Measurements from ENCODE around the gene RAP2A. TPM values are rescaled to one million over a fixed set of nuclear protein-coding genes. Genes with fewer than 3 reads are reported as not detected.

Gene RAP2A
- total RNA-seq, 3 donors from 2014 or later (not counting 1 experiment from before 2014, with no cell fraction given), result 25.9 to 48.1 (median 30.9) TPM

DNA sequence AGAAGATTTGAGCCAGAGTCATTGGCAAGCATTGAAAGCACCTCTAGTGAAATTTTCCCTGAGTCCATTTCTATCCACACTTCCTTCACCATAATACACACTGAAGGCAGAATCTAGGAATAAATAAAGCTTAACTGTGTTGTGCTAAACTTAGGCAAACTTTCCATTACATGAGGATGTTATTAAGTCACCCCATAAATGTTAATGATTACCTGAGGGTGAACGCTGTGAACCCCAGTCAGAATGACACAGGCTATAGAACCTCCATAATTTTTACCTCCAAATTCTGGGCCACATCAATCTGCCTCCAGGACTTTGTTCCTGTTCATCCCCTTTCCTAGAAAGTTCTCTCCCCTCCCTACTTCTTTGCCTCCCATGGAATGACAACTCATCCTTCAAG lies 71.0 kb downstream of the RAP2A start:
- intact Hi-C loops (cut with micrococcal nuclease), result no loop called here
- Histone ChIP-seq H3K27ac (ENCODE audit: low read length) (no peak overlapping the region), H3K9me3 (ENCODE audit: control insufficient read depth, insufficient read depth, low read length) (no peaks in the 10 kb centered on the region), H3K4me3 (ENCODE audit: low read length) (no peak overlapping the region), H3K36me3 (ENCODE audit: control insufficient read depth, insufficient read depth, low read length) (no peaks in the 10 kb centered on the region), H3K27me3 (ENCODE audit: control insufficient read depth, insufficient read depth, low read length) (no peaks in the 10 kb centered on the region), H3K4me1 (ENCODE audit: control insufficient read depth, insufficient read depth, low read length) (no peaks in the 10 kb centered on the region)
- H3K27ac Mint-ChIP-seq, result no peak overlapping the region
- no peak for DNase-seq
- no peak for ATAC-seq
- H3K4me1 Mint-ChIP-seq, result no peaks in the 10 kb centered on the region
- H3K36me3 Mint-ChIP-seq, result no peaks in the 10 kb centered on the region
- H3K4me3 Mint-ChIP-seq, result no peak overlapping the region
- peaks cover 13 to 33% of the 10 kb centered on the region in 2 donors for H3K27me3 Mint-ChIP-seq (ENCODE audit: low read depth in 2 of 2)
- WGBS (ENCODE audit: insufficient coverage), result 100% methylated on average over 1 of the region's 1 CpG
- TF ChIP-seq, protein P1, sequence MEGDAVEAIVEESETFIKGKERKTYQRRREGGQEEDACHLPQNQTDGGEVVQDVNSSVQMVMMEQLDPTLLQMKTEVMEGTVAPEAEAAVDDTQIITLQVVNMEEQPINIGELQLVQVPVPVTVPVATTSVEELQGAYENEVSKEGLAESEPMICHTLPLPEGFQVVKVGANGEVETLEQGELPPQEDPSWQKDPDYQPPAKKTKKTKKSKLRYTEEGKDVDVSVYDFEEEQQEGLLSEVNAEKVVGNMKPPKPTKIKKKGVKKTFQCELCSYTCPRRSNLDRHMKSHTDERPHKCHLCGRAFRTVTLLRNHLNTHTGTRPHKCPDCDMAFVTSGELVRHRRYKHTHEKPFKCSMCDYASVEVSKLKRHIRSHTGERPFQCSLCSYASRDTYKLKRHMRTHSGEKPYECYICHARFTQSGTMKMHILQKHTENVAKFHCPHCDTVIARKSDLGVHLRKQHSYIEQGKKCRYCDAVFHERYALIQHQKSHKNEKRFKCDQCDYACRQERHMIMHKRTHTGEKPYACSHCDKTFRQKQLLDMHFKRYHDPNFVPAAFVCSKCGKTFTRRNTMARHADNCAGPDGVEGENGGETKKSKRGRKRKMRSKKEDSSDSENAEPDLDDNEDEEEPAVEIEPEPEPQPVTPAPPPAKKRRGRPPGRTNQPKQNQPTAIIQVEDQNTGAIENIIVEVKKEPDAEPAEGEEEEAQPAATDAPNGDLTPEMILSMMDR (IDR thresholded peaks at IDR 0.05), result no peak
- no peaks in the 10 kb centered on the region for H3K9me3 Mint-ChIP-seq

DNA sequence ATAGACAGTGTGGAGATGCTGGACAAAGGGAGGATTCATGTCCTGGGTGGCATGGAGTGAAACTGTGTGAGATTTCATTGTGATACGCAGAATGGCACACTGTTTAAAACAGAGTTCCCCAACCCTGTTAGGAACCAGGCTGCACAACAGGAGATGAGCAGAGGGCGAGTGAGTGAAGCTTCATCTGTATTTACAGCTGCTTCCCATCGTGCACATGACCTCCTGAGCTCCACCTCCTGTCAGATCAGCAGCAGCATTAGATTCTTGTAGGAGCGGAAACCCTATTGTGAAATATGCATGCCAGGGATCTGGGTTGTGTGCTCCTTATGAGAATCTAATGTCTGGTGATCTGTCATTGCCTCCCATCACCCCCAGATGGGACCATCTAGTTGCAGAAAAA lies 72.5 kb downstream of the RAP2A start:
- H3K9me3 Mint-ChIP-seq, result no peaks in the 10 kb centered on the region
- WGBS (ENCODE audit: insufficient coverage), result 78% methylated on average over 4 of the region's 4 CpGs
- no peaks in the 10 kb centered on the region for H3K36me3 ChIP-seq (ENCODE audit: control insufficient read depth, insufficient read depth, low read length)
- intact Hi-C loops (cut with micrococcal nuclease), result no loop called here
- H3K4me3 ChIP-seq (ENCODE audit: low read length), result no peak overlapping the region
- no peaks in the 10 kb centered on the region for H3K4me1 Mint-ChIP-seq
- no peaks in the 10 kb centered on the region for H3K27me3 ChIP-seq (ENCODE audit: control insufficient read depth, insufficient read depth, low read length)
- DNase-seq, result no peak
- no peaks in the 10 kb centered on the region for H3K9me3 ChIP-seq (ENCODE audit: control insufficient read depth, insufficient read depth, low read length)
- peaks cover 13 to 43% of the 10 kb centered on the region in 2 donors for H3K27me3 Mint-ChIP-seq (ENCODE audit: low read depth in 2 of 2)
- H3K27ac Mint-ChIP-seq, result no peak overlapping the region
- H3K4me3 Mint-ChIP-seq, result no peak overlapping the region
- no peak overlapping the region for H3K27ac ChIP-seq (ENCODE audit: low read length)
- H3K4me1 ChIP-seq (ENCODE audit: control insufficient read depth, insufficient read depth, low read length), result no peaks in the 10 kb centered on the region
- no peaks in the 10 kb centered on the region for H3K36me3 Mint-ChIP-seq
- ATAC-seq, result no peak
- TF ChIP-seq, protein P1 (IDR thresholded peaks at IDR 0.05), result no peak

DNA sequence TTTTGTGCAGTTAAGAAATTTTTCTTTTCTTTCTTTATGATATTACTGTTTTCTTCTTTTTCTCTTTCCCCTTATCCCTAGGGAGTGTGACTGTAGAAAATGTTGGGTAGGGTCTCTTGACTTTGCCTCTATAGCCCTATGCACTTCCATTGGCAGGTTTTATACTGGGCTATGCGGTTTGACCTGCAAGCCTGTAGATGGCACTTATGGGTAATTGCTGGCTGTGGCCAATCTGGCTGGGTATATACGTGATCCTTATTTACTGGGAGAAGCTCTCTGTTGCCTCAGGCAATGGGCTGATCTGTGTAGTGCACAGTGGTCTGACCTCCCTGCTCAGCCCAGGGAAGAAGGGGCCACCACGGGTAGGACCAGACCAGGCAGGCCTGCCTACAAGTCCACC lies 78.8 kb downstream of the RAP2A start:
- no peak for DNase-seq
- Histone ChIP-seq H3K27ac (ENCODE audit: low read length) (no peak overlapping the region), H3K36me3 (ENCODE audit: control insufficient read depth, insufficient read depth, low read length) (no peaks in the 10 kb centered on the region), H3K9me3 (ENCODE audit: control insufficient read depth, insufficient read depth, low read length) (no peaks in the 10 kb centered on the region), H3K27me3 (ENCODE audit: control insufficient read depth, insufficient read depth, low read length) (no peaks in the 10 kb centered on the region), H3K4me1 (ENCODE audit: control insufficient read depth, insufficient read depth, low read length) (no peaks in the 10 kb centered on the region), H3K4me3 (ENCODE audit: low read length) (no peak overlapping the region)
- H3K36me3 Mint-ChIP-seq, result peaks cover 9% of the 10 kb centered on the region
- TF ChIP-seq, protein P1 (IDR thresholded peaks at IDR 0.05), result no peak
- intact Hi-C loops (cut with micrococcal nuclease), result no loop called here
- no peak overlapping the region for H3K4me3 Mint-ChIP-seq
- no peak for ATAC-seq
- no peaks in the 10 kb centered on the region for H3K4me1 Mint-ChIP-seq
- WGBS (ENCODE audit: insufficient coverage), result 93% methylated on average over 3 of the region's 3 CpGs
- H3K27ac Mint-ChIP-seq, result no peak overlapping the region
- H3K27me3 Mint-ChIP-seq (ENCODE audit: low read depth in 2 of 2), result peaks cover 4 to 24% of the 10 kb centered on the region in 2 donors
- H3K9me3 Mint-ChIP-seq, result peaks cover 6% of the 10 kb centered on the region in 2 donors

DNA sequence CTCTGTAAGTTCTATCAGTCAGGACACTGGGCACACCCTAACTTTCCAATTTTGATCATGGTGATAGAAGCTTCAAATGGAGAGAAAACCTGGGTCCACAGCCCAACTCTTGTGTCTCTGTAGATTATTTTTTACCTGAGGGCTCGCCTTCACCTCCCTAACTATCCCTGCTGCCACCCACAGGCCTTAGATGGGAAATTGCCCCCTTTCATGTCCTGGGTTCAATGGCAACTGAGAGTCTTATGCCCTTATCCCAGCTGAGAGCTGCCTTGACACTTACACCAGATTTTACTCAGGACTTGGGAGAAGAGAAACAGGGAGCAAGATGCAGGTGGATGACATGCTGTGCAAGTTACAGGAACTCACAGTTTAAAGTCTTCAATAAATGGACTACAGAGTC lies 81.7 kb downstream of the RAP2A start:
- H3K4me1 Mint-ChIP-seq, result no peaks in the 10 kb centered on the region
- H3K9me3 Mint-ChIP-seq, result peaks cover 7 to 9% of the 10 kb centered on the region in 2 donors
- no peaks in the 10 kb centered on the region for H3K36me3 ChIP-seq (ENCODE audit: control insufficient read depth, insufficient read depth, low read length)
- intact Hi-C loops (cut with micrococcal nuclease), result no loop called here
- no peaks in the 10 kb centered on the region for H3K27me3 ChIP-seq (ENCODE audit: control insufficient read depth, insufficient read depth, low read length)
- TF ChIP-seq, protein P1 (IDR thresholded peaks at IDR 0.05), result no peak
- H3K9me3 ChIP-seq (ENCODE audit: control insufficient read depth, insufficient read depth, low read length), result no peaks in the 10 kb centered on the region
- DNase-seq, result no peak
- no peaks in the 10 kb centered on the region for H3K4me1 ChIP-seq (ENCODE audit: control insufficient read depth, insufficient read depth, low read length)
- no peak overlapping the region for H3K4me3 Mint-ChIP-seq
- WGBS (ENCODE audit: insufficient coverage), result 67% methylated on average over 1 of the region's 1 CpG
- H3K4me3 ChIP-seq (ENCODE audit: low read length), result no peak overlapping the region
- H3K27ac Mint-ChIP-seq, result no peak overlapping the region
- H3K36me3 Mint-ChIP-seq, result peaks cover 9% of the 10 kb centered on the region
- ATAC-seq, result no peak
- peaks cover 10 to 13% of the 10 kb centered on the region in 2 donors for H3K27me3 Mint-ChIP-seq (ENCODE audit: low read depth in 2 of 2)
- H3K27ac ChIP-seq (ENCODE audit: low read length), result no peak overlapping the region
